NT2/D1 (cell line): ENCODE data around the gene TFCP2.

Experiments
- DNase-seq: peaks from one replicate; pipeline ENCODE4 v3.0.0-alpha.2; 2011; ENCODE audit warnings: low read depth, low spot score
- H3K27me3 ChIP-seq: 2 replicates; pipeline ENCODE4 v1.6.0; 2011; ENCODE audit warnings: mild to moderate bottlenecking; ENCODE audit not compliant: insufficient read length, insufficient read depth
- H3K36me3 ChIP-seq: 2 replicates; pipeline ENCODE4 v1.6.1; 2011; ENCODE audit warnings: mild to moderate bottlenecking, low read length, mixed read lengths; ENCODE audit not compliant: insufficient read depth, insufficient read length
- H3K4me1 ChIP-seq: 2 replicates; pipeline ENCODE4 v1.5.1; 2011; ENCODE audit not compliant: insufficient read depth, insufficient read length
- H3K4me3 ChIP-seq: 2 replicates; pipeline ENCODE4 v1.5.1; 2011; ENCODE audit warnings: low read depth; ENCODE audit not compliant: insufficient read length
- H3K9ac ChIP-seq: 2 replicates; pipeline ENCODE4 v1.6.0; 2011; ENCODE audit warnings: low read depth; ENCODE audit not compliant: insufficient read length
- H3K9me3 ChIP-seq: 2 replicates; pipeline ENCODE4 v1.5.1; 2011; ENCODE audit warnings: mild to moderate bottlenecking, low read length; ENCODE audit not compliant: insufficient read depth
- SUZ12 ChIP-seq: IDR thresholded peaks from 2 replicates; pipeline ENCODE4 v1.6.1; 2011; ENCODE audit not compliant: insufficient read length, insufficient read depth; ENCODE audit errors: extremely low read depth
- YY1 ChIP-seq: IDR thresholded peaks from 2 replicates; pipeline ENCODE4 v1.6.1; 2011; ENCODE audit not compliant: insufficient read length, insufficient read depth
- ZNF274 ChIP-seq: IDR thresholded peaks from 2 replicates; pipeline ENCODE4 v1.6.1; 2011; ENCODE audit warnings: mild to moderate bottlenecking, low read depth, low read length

The TFCP2 gene

DNA sequence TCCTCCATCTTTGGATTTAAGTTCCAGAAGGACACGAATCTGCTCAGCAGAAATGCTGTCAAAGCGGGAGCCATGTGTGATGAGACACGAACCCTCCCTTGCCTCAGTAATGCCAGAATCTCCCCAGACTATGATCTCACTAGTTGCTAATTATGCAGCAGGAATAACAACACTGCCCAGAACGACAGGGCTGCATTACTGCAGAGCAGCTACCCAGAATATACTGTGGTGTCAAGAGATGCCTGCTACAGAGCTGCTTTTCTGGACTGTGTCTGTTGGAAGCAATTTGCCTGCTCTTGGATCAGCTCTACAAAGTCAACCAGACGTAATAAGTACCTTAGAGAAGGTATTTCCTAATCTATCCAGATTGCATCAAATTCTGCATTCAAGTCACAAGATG, 95.0 kb downstream of the TFCP2 start:
- H3K4me1 ChIP-seq, result peaks cover 3% of the 10 kb centered on the region
- H3K9me3 ChIP-seq, result no peaks in the 10 kb centered on the region
- no peak for DNase-seq
- no peak overlapping the region for H3K4me3 ChIP-seq
- TF ChIP-seq ZNF274, result no peak
- no peak for TF ChIP-seq YY1
- TF ChIP-seq SUZ12, result no peak
- H3K36me3 ChIP-seq, result peaks cover 28% of the 10 kb centered on the region
- H3K9ac ChIP-seq, result no peak overlapping the region
- H3K27me3 ChIP-seq, result no peaks in the 10 kb centered on the region

DNA sequence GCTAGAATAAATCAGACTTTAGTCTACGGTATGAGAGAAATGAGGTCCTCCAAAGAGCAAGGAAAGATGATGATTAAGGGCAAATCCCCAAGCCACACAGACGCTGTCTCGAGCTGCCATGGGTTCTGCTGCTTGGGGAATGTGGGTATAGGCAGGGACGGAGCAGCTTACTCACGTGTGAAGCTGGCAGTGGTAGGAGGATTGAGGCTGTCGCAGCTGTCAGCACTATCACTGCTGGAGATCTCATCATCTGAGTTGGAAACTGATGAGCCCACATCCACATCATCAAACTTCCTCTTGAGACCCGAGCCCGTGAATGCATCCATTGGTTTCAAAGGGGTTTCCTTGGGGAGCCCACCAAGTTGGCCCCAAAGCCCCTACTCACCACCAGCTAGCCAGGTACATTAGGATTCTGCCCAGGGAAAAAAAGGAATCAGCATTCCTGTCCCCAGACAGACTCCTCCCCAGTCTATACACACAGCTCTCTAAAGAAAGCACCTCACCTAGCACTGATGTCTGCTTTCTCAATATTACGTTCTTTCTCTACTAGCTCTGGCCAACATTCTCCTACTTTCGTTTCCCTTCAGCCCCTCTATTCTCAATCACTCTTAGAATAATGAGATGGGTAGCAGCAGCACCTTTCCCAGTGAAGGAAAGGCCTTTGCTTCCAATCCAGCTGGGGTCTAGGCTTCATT, 96.6 kb downstream of the TFCP2 start:
- Histone ChIP-seq H3K9me3 (no peaks in the 10 kb centered on the region), H3K4me1 (peaks cover 3% of the 10 kb centered on the region), H3K27me3 (no peaks in the 10 kb centered on the region), H3K9ac (no peak overlapping the region), H3K36me3 (peaks cover 42% of the 10 kb centered on the region), H3K4me3 (no peak overlapping the region)
- TF ChIP-seq YY1, result no peak
- TF ChIP-seq ZNF274, result no peak
- no peak for DNase-seq

DNA sequence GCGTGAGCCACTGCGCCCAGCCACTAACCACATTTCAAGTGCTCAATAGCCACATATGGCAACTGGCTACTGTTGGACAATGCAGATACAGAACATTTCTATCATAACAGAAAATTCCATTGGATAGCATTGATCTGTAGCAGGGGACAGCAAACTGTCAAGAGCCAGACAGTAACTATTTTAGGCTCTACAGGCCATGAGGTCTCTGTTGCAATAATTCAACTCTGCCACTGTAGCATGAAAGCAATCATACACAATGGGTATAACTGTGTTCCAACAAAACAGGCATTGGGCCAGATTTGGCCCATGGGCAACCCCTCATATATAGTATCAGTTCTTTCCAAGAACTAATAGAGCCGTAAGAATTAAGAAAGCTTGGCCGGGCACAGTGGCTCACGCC, 97.5 kb downstream of the TFCP2 start:
- Histone ChIP-seq H3K27me3 (no peaks in the 10 kb centered on the region), H3K9ac (no peak overlapping the region), H3K36me3 (peaks cover 51% of the 10 kb centered on the region), H3K4me3 (no peak overlapping the region), H3K9me3 (no peaks in the 10 kb centered on the region), H3K4me1 (peaks cover 3% of the 10 kb centered on the region)
- no peak for DNase-seq
- no peak for TF ChIP-seq YY1
- no peak for TF ChIP-seq ZNF274
- TF ChIP-seq SUZ12, result no peak

DNA sequence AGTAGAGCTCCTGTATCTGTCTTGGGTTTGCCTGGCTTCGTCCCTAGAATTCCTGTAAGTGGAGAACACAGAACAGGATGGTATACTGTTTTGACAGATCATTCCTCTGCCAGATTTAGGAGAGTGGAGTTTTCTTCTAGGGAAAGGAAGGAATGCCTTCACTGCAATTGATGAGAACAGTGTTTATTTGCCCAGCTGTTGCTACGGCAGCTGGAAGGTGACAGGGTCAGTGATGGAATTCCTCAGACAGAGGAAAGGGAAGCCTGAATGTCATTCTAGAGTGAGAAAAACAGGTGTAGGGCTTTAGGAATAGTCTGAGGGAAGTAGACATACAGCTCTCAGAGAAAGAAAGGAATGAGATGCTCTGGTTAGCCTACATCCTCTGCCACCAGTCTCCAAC, 101.3 kb downstream of the TFCP2 start:
- TF ChIP-seq SUZ12 (no peak), YY1 (no peak), ZNF274 (no peak)
- no peak for DNase-seq
- Histone ChIP-seq H3K9ac (no peak overlapping the region), H3K36me3 (peaks cover 80% of the 10 kb centered on the region), H3K4me1 (peaks cover 3% of the 10 kb centered on the region), H3K27me3 (no peaks in the 10 kb centered on the region), H3K9me3 (no peaks in the 10 kb centered on the region), H3K4me3 (no peak overlapping the region)

DNA sequence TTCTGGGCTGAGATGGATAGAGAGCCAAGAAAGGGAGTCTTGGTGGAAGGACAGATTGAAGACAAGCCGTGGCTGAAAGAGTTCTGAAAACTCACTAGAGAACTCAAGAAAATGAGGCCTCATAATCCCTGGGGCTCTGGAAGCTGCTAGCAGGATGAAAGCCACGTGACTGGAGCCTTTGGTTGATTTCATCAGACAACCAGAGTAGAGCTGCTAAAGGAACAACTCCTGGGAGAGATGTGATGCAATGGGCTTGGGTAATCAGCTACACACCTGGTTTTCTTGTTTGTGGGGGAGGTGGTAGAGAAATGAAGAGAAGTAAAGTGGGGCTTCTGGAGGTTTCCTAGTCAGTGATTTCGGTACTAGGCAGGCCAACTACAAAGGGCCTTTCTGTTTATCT, 102.9 kb downstream of the TFCP2 start:
- H3K36me3 ChIP-seq, result peaks cover 84% of the 10 kb centered on the region
- no peak overlapping the region for H3K9ac ChIP-seq
- no peak for TF ChIP-seq YY1
- no peak overlapping the region for H3K4me3 ChIP-seq
- H3K4me1 ChIP-seq, result no peaks in the 10 kb centered on the region
- H3K27me3 ChIP-seq, result no peaks in the 10 kb centered on the region
- DNase-seq, result no peak
- no peaks in the 10 kb centered on the region for H3K9me3 ChIP-seq

DNA sequence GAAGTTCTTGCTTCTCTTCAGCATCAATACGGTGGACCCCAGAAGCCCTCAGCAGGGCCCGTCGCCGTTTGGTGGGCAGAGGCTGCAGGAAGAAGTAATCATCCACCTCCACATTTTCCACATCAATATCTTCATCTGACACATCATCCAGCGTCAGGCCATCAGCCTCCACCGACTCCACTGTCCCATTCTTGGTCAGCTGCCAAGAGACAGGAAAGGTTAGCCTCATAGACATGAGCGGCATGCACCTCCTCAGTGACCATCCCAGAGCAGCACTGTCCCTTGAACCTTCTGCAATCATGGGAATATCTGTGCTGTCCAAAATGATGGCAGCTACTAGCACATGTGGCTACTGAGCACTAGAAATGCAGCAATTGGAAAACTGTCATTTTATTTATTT, 105.2 kb downstream of the TFCP2 start:
- no peaks in the 10 kb centered on the region for H3K27me3 ChIP-seq
- no peaks in the 10 kb centered on the region for H3K9me3 ChIP-seq
- no peak for DNase-seq
- H3K9ac ChIP-seq, result no peak overlapping the region
- H3K4me1 ChIP-seq, result no peaks in the 10 kb centered on the region
- H3K36me3 ChIP-seq, result peaks cover 91% of the 10 kb centered on the region
- H3K4me3 ChIP-seq, result no peak overlapping the region
- no peak for TF ChIP-seq ZNF274
- no peak for TF ChIP-seq YY1
- TF ChIP-seq SUZ12, result no peak

DNA sequence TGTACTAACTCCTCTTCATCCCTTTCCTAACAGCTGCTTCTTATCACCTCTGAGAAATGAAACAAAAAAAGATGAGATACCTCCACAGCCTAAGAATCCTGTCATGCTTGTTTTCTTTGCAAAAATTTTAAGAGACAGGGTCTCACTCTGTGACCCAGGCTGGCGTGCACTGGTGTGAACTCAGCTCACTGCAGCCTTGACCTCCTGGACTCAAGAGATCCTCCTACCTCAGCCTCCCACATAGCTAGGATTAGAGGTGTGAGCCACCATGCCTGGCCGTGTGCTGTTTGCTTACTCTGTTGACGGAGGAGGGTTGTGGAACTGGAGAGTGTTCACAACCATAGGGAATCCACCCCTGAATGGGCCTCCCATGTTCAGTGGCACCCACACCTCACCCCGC, 105.7 kb downstream of the TFCP2 start:
- TF ChIP-seq ZNF274, result no peak
- no peak for TF ChIP-seq SUZ12
- TF ChIP-seq YY1, result no peak
- peaks cover 93% of the 10 kb centered on the region for H3K36me3 ChIP-seq

More for the DNA sequence above, 105.7 kb downstream of the TFCP2 start:
- Histone ChIP-seq H3K9ac (no peak overlapping the region), H3K27me3 (no peaks in the 10 kb centered on the region), H3K4me1 (no peaks in the 10 kb centered on the region), H3K9me3 (no peaks in the 10 kb centered on the region), H3K4me3 (no peak overlapping the region)
- no peak for DNase-seq
